ENCODE results near the gene PCLO.

PCLO gene

GRCh38 chr7:82821037-82821436, 341.6 kb downstream of the PCLO start:
- no peak for DNase-seq

GRCh38 chr7:82818171-82818570, 344.5 kb downstream of the PCLO start:
- no peak for DNase-seq

- DNase-seq, result no peak
These were observed 346.4 kb downstream of the PCLO start for GRCh38 chr7:82816272-82816671.

- no peak for DNase-seq
These were observed 352.0 kb downstream of the PCLO start for GRCh38 chr7:82810558-82811259.

- DNase-seq, result no peak
These were observed 354.1 kb downstream of the PCLO start for GRCh38 chr7:82808633-82809032.

GRCh38 chr7:82805527-82805960, 357.1 kb downstream of the PCLO start:
- DNase-seq, result no peak

GRCh38 chr7:82803411-82803810, 359.3 kb downstream of the PCLO start:
- no peak for DNase-seq

GRCh38 chr7:82789883-82790609, 372.6 kb downstream of the PCLO start:
- DNase-seq, result no peak

GRCh38 chr7:82778021-82778420, 384.7 kb downstream of the PCLO start:
- no peak for DNase-seq

GRCh38 chr7:82762880-82763279, 399.8 kb downstream of the PCLO start:
- DNase-seq, result no peak

GRCh38 chr7:82760831-82761230, 401.9 kb downstream of the PCLO start:
- no peak for DNase-seq

- no peak for DNase-seq
These were observed 402.6 kb downstream of the PCLO start for GRCh38 chr7:82760074-82760473.

- DNase-seq, result no peak
These were observed 406.8 kb downstream of the PCLO start for GRCh38 chr7:82755705-82756551.

- no peak for DNase-seq
These were observed 412.7 kb downstream of the PCLO start for GRCh38 chr7:82750007-82750406.

- DNase-seq, result no peak
These were observed 416.9 kb downstream of the PCLO start for GRCh38 chr7:82745820-82746219.

- no peak for DNase-seq
These were observed 417.6 kb downstream of the PCLO start for GRCh38 chr7:82745117-82745516.

- no peak for DNase-seq
These were observed 420.5 kb downstream of the PCLO start for GRCh38 chr7:82742163-82742562.

GRCh38 chr7:82741493-82741892, 421.2 kb downstream of the PCLO start:
- no peak for DNase-seq

- DNase-seq, result no peak
These were observed 422.3 kb downstream of the PCLO start for GRCh38 chr7:82740246-82740848.

- no peak for DNase-seq
These were observed 426.1 kb downstream of the PCLO start for GRCh38 chr7:82736633-82737032.

- DNase-seq, result no peak
These were observed 430.0 kb downstream of the PCLO start for GRCh38 chr7:82732677-82733076.

GRCh38 chr7:82729172-82730030, 433.3 kb downstream of the PCLO start:
- DNase-seq, result no peak
